Globus pallidus (tissue), 1 donor: Measurements from ENCODE around the gene GINS2.

Source experiments
- DNase-seq: peaks from one replicate; pipeline ENCODE4 v3.0.0-alpha.2; 2015; ENCODE audit warnings: low spot score

The GINS2 gene

GRCh38 chr16:85654251-85655095, 34.3 kb downstream of the GINS2 start:
- DNase-seq: no peak

- no peak for DNase-seq
Observed at GRCh38 chr16:85653290-85653891, 35.4 kb downstream of the GINS2 start.

GRCh38 chr16:85652431-85653221, 36.1 kb downstream of the GINS2 start:
- peak; percentile 74 for DNase-seq

GRCh38 chr16:85651629-85652430, 36.9 kb downstream of the GINS2 start:
- DNase-seq: no peak

- DNase-seq: peak; percentile 65
Observed at GRCh38 chr16:85650844-85651628, 37.7 kb downstream of the GINS2 start.

- no peak for DNase-seq
Observed at GRCh38 chr16:85650135-85650843, 38.5 kb downstream of the GINS2 start.

- DNase-seq: no peak
Observed at GRCh38 chr16:85649411-85650134, 39.2 kb downstream of the GINS2 start.

GRCh38 chr16:85648805-85649204, 39.9 kb downstream of the GINS2 start:
- no peak for DNase-seq

- DNase-seq: no peak
Observed at GRCh38 chr16:85648070-85648714, 40.6 kb downstream of the GINS2 start.

GRCh38 chr16:85646976-85647375, 41.8 kb downstream of the GINS2 start:
- DNase-seq: no peak

GRCh38 chr16:85646358-85646907, 42.3 kb downstream of the GINS2 start:
- DNase-seq: no peak

GRCh38 chr16:85645021-85645589, 43.6 kb downstream of the GINS2 start:
- DNase-seq: no peak

GRCh38 chr16:85644093-85644712, 44.6 kb downstream of the GINS2 start:
- DNase-seq: no peak

- DNase-seq: no peak
Observed at GRCh38 chr16:85643631-85644030, 45.1 kb downstream of the GINS2 start.

GRCh38 chr16:85642762-85643358, 45.9 kb downstream of the GINS2 start:
- DNase-seq: no peak

- no peak for DNase-seq
Observed at GRCh38 chr16:85641776-85642176, 47.0 kb downstream of the GINS2 start.

- DNase-seq: no peak
Observed at GRCh38 chr16:85641305-85641704, 47.4 kb downstream of the GINS2 start.

GRCh38 chr16:85640585-85640984, 48.2 kb downstream of the GINS2 start:
- no peak for DNase-seq
